H1 (cell line): ENCODE data around the gene LMX1B. TPM values are rescaled to one million over a fixed set of nuclear protein-coding genes. Genes with fewer than 3 reads are reported as not detected.

ENCODE experiments used
- CTCF ChIA-PET: fragments of 300-600 bp; sonication (Branson Sonifier 250); formaldehyde crosslinking; loops from one replicate; lab custom pipeline; 2021; ENCODE audit not compliant: partially characterized antibody; lab: Charles Lee
- POLR2A ChIA-PET: fragments of 300-600 bp; sonication (Branson Sonifier 250); formaldehyde crosslinking; loops from one replicate; lab custom pipeline; 2021; ENCODE audit warnings: inconsistent platforms; ENCODE audit not compliant: partially characterized antibody; lab: Charles Lee
- DNase-seq, 2 experiments: peaks; one replicate each; pipeline versions ENCODE4 v3.0.0 to v3.0.0-alpha.2; 2010 to 2022; ENCODE audit warnings: low spot score in 2 of 2, low read depth in 1 of 2, mixed read lengths in 1 of 2
- FAIRE-seq: peaks from 2 replicates; lab custom pipeline; 2011; peaks lifted over from hg19 to GRCh38; lab: Jason Lieb, UNC
- H2AFZ ChIP-seq: 2 replicates; pipeline ENCODE4 v1.8.1; 2012; ENCODE audit warnings: low read length, inconsistent platforms
- H2AK5ac ChIP-seq: 2 replicates; pipeline ENCODE4 v1.6.1; 2013; ENCODE audit warnings: low read depth, low read length
- H2BK120ac ChIP-seq: replicated peaks from 2 replicates; pipeline ENCODE3; 2013; ENCODE audit warnings: low read depth, low read length, inconsistent platforms
- H2BK12ac ChIP-seq: 2 replicates; pipeline ENCODE4 v1.6.1; 2013; ENCODE audit warnings: low read depth, low read length
- H2BK15ac ChIP-seq: 2 replicates; pipeline ENCODE4 v1.6.1; 2013; ENCODE audit warnings: low read length
- H2BK20ac ChIP-seq: 2 replicates; pipeline ENCODE4 v1.6.1; 2013; ENCODE audit warnings: low read length
- H2BK5ac ChIP-seq: 2 replicates; pipeline ENCODE4 v1.6.1; 2013; ENCODE audit warnings: low read depth, low read length
- H3K14ac ChIP-seq: 2 replicates; pipeline ENCODE4 v1.6.1; 2013; ENCODE audit warnings: inconsistent platforms; ENCODE audit not compliant: insufficient read length
- H3K18ac ChIP-seq: 2 replicates; pipeline ENCODE4 v1.6.1; 2013; ENCODE audit warnings: low read length; ENCODE audit errors: extremely low read depth
- H3K23ac ChIP-seq: 2 replicates; pipeline ENCODE4 v1.6.1; 2013; ENCODE audit warnings: inconsistent platforms; ENCODE audit not compliant: insufficient read length
- H3K23me2 ChIP-seq: 2 replicates; pipeline ENCODE4 v1.6.1; 2013; ENCODE audit warnings: low read depth, low read length
- H3K27ac ChIP-seq: 2 replicates; pipeline ENCODE4 v1.6.1; 2011; ENCODE audit warnings: low read depth, low read length, inconsistent platforms
- H3K27me3 ChIP-seq, 4 experiments: replicated peaks in 1 of 4; 1 replicate in 1 of 4; 2 replicates in 3 of 4; pipeline versions ENCODE4 v1.6.1 to v1.8.1; 2011 to 2013; ENCODE audit warnings: low read length in 3 of 4, mild to moderate bottlenecking in 3 of 4, inconsistent platforms in 2 of 4, mixed read lengths in 2 of 4, moderate library complexity in 1 of 4; ENCODE audit not compliant: control insufficient read depth in 3 of 4, insufficient read depth in 3 of 4; ENCODE audit errors: extremely low read depth in 1 of 4
- H3K36me3 ChIP-seq, 4 experiments: 2 replicates each; pipeline versions ENCODE4 v1.6.1 to v1.8.1; 2011 to 2013; ENCODE audit warnings: mild to moderate bottlenecking in 4 of 4, low read length in 3 of 4, moderate library complexity in 2 of 4, control low read depth in 1 of 4, inconsistent platforms in 1 of 4; ENCODE audit not compliant: insufficient read depth in 4 of 4, control insufficient read depth in 2 of 4
- H3K4ac ChIP-seq: replicated peaks from 2 replicates; pipeline ENCODE3; 2013; ENCODE audit warnings: low read length, low read depth, mixed read lengths, inconsistent platforms; ENCODE audit not compliant: insufficient read length
- H3K4me1 ChIP-seq, 4 experiments: replicated peaks in 1 of 4; 1 replicate in 1 of 4; 2 replicates in 3 of 4; pipeline versions ENCODE4 v1.6.1 to v1.8.1; 2011 to 2013; ENCODE audit warnings: low read length in 3 of 4, inconsistent platforms in 2 of 4, mixed read lengths in 1 of 4; ENCODE audit not compliant: insufficient read depth in 4 of 4, control insufficient read depth in 3 of 4
- H3K4me2 ChIP-seq, 2 experiments: 2 replicates each; pipeline versions ENCODE4 v1.6.1 to v1.8.1; 2011 to 2013; ENCODE audit warnings: low read depth in 2 of 2, low read length in 2 of 2, control low read depth in 1 of 2, inconsistent platforms in 1 of 2, mild to moderate bottlenecking in 1 of 2; ENCODE audit not compliant: insufficient read depth in 1 of 2
- H3K4me3 ChIP-seq, 4 experiments: fragments of 200-600, 300-600 bp in 1 of 4; sonication (generic), shearing (Covaris generic), sonication (Bioruptor Twin) in 1 of 4; 2 replicates each; pipeline versions ENCODE4 v1.5.1 to v1.8.1; 2011 to 2016; ENCODE audit warnings: low read length in 4 of 4, low read depth in 3 of 4, control low read depth in 2 of 4, inconsistent platforms in 2 of 4, mild to moderate bottlenecking in 2 of 4, mixed read lengths in 1 of 4, moderate library complexity in 1 of 4; ENCODE audit not compliant: insufficient read depth in 2 of 4; ENCODE audit errors: extremely low read depth in 1 of 4
- H3K56ac ChIP-seq: replicated peaks from 2 replicates; pipeline ENCODE3; 2013; ENCODE audit warnings: low read depth, mild to moderate bottlenecking, mixed read lengths, low read length, inconsistent platforms; ENCODE audit not compliant: insufficient read length
- H3K79me1 ChIP-seq: 2 replicates; pipeline ENCODE4 v1.6.1; 2013; ENCODE audit warnings: low read depth, low read length, control low read depth
- H3K79me2 ChIP-seq, 2 experiments: 2 replicates each; pipeline versions ENCODE4 v1.6.1 to v1.8.1; 2012 to 2013; ENCODE audit warnings: low read length in 2 of 2, mild to moderate bottlenecking in 2 of 2, inconsistent platforms in 1 of 2; ENCODE audit not compliant: insufficient read depth in 2 of 2, control insufficient read depth in 1 of 2
- H3K9ac ChIP-seq, 4 experiments: replicated peaks in 1 of 4; 1 replicate in 1 of 4; 2 replicates in 3 of 4; pipeline versions ENCODE4 v1.6.1 to v1.8.1; 2011 to 2013; ENCODE audit warnings: low read depth in 3 of 4, low read length in 3 of 4, control low read depth in 2 of 4, mild to moderate bottlenecking in 2 of 4, moderate library complexity in 2 of 4, inconsistent platforms in 1 of 4; ENCODE audit errors: extremely low read depth in 1 of 4
- H3K9me3 ChIP-seq, 2 experiments: 2 replicates each; pipeline versions ENCODE4 v1.6.1 to v1.8.1; 2012 to 2013; ENCODE audit warnings: mild to moderate bottlenecking in 2 of 2, moderate library complexity in 2 of 2, control low read depth in 1 of 2, inconsistent platforms in 1 of 2, low read depth in 1 of 2, low read length in 1 of 2, mixed read lengths in 1 of 2; ENCODE audit not compliant: insufficient read depth in 2 of 2
- H4K20me1 ChIP-seq, 2 experiments: replicated peaks in 1 of 2; 2 replicates each; pipeline versions ENCODE3 to v1.8.1; 2011 to 2013; ENCODE audit warnings: inconsistent platforms in 2 of 2, low read length in 2 of 2, mild to moderate bottlenecking in 1 of 2; ENCODE audit not compliant: insufficient read depth in 2 of 2, control insufficient read depth in 1 of 2
- H4K5ac ChIP-seq: 2 replicates; pipeline ENCODE4 v1.6.1; 2013; ENCODE audit warnings: low read length, low read depth, mixed read lengths, inconsistent platforms; ENCODE audit not compliant: insufficient read length
- H4K8ac ChIP-seq: 2 replicates; pipeline ENCODE4 v1.8.0; 2013; ENCODE audit warnings: mild to moderate bottlenecking, moderate library complexity, low read length, inconsistent platforms; ENCODE audit not compliant: insufficient read depth; ENCODE audit errors: extremely low read depth
- H4K91ac ChIP-seq: replicated peaks from 2 replicates; pipeline ENCODE3; 2013; ENCODE audit warnings: low read length, mixed read lengths, inconsistent platforms; ENCODE audit not compliant: insufficient read length
- ASH2L ChIP-seq: fragments of 200-600, 300-600 bp; sonication (generic); IDR thresholded peaks from one replicate; pipeline ENCODE4 v1.7.1; 2017; ENCODE audit warnings: low read length
- BCL11A ChIP-seq, 2 experiments: IDR thresholded peaks; one replicate each; pipeline ENCODE4 v1.6.1; 2011; ENCODE audit warnings: low read depth in 2 of 2, low read length in 2 of 2, mild to moderate bottlenecking in 2 of 2
- CHD1 ChIP-seq: IDR thresholded peaks from 2 replicates; pipeline ENCODE4 v1.6.1; 2012; ENCODE audit warnings: low read depth, low read length, improper control_type of control experiment
- CHD2 ChIP-seq: IDR thresholded peaks from 2 replicates; pipeline ENCODE4 v1.6.1; 2012; ENCODE audit warnings: low read length, improper control_type of control experiment
- EZH2 ChIP-seq: fragments of 200-600 bp; sonication (generic); IDR thresholded peaks from 2 replicates; pipeline ENCODE4 v1.7.1; 2012; ENCODE audit warnings: low read depth, mild to moderate bottlenecking, moderate library complexity, low read length, inconsistent platforms; ENCODE audit not compliant: severe bottlenecking
- FOSL1 ChIP-seq: IDR thresholded peaks from 2 replicates; pipeline ENCODE4 v1.6.1; 2011; ENCODE audit warnings: mild to moderate bottlenecking, low read depth, low read length, moderate library complexity; ENCODE audit not compliant: insufficient read depth
- GABPA ChIP-seq: IDR thresholded peaks from 2 replicates; pipeline ENCODE4 v1.6.1; 2011; ENCODE audit warnings: mild to moderate bottlenecking, low read length, moderate library complexity, borderline replicate concordance; ENCODE audit not compliant: insufficient read depth
- KDM5A ChIP-seq: fragments of 200-600 bp; IDR thresholded peaks from 2 replicates; pipeline ENCODE4 v1.7.1; 2012; ENCODE audit warnings: mild to moderate bottlenecking, low read length, inconsistent platforms, mixed read lengths
- MAX ChIP-seq: IDR thresholded peaks from 2 replicates; pipeline ENCODE4 v1.6.1; 2012; ENCODE audit warnings: inconsistent platforms
- NRF1 ChIP-seq: IDR thresholded peaks from 2 replicates; pipeline ENCODE4 v1.6.1; 2011; ENCODE audit warnings: mild to moderate bottlenecking, low read depth, low read length, improper control_type of control experiment
- TAF7 ChIP-seq: optimal IDR thresholded peaks from 2 replicates; pipeline ENCODE3; 2011; ENCODE audit warnings: low read depth, mild to moderate bottlenecking, inconsistent platforms, low read length, moderate library complexity, borderline replicate concordance
- TCF12 ChIP-seq: IDR thresholded peaks from 2 replicates; pipeline ENCODE4 v1.6.1; 2011; ENCODE audit warnings: low read depth, mild to moderate bottlenecking, low read length
- WGBS, 2 experiments: shearing (Covaris generic) in 1 of 2; methylation state at CpG; one replicate each; pipeline versions ENCODE4 v1.1.6 to v1.1.7; 2013 to 2015; ENCODE audit warnings: low lambda C conversion rate in 2 of 2, mixed read lengths in 2 of 2, inconsistent platforms in 1 of 2, low coverage in 1 of 2, missing lambda C conversion rate in 1 of 2; ENCODE audit not compliant: insufficient replicate concordance in 2 of 2, insufficient coverage in 1 of 2, insufficient read length in 1 of 2; ENCODE audit errors: extremely low coverage in 1 of 2, missing lambda C conversion rate in 1 of 2; 5-methylcytosine and 5-hydroxymethylcytosine counted together
- polyA plus RNA-seq, 7 experiments: library from polyadenylated mRNA; depleted of rRNA in 3 of 7; stranded (reverse) in 5 of 7; unstranded in 2 of 7; fragments of >200 nt in 5 of 7; fragments of 200-250 nt in 2 of 7; gene quantifications; 1 replicate in 5 of 7; 2 replicates in 1 of 7; 4 replicates in 1 of 7; pipeline versions ENCODE4 v1.2.1 to v1.2.3, GENCODE V29; 2011 to 2013; ENCODE audit warnings: missing spikeins in 2 of 7, mixed read lengths in 2 of 7
- total RNA-seq: library from RNA; stranded (reverse); fragmentation: NEBNext Ultra II Directional; extraction: Animal tissue kit (Norgen Biotek cat#: 25700); gene quantifications from 2 replicates; pipeline ENCODE4 v1.2.1, GENCODE V29; 2021

The LMX1B gene
- total and polyA plus RNA-seq, 2 of the 8 experiments (the other 6 are each of a cell fraction or from before 2014, with no cell fraction given), result 0.09 to 0.37 TPM

GRCh38 chr9:126615791-126616447, 2.2 kb downstream of the LMX1B start:
- peaks cover 20 to 65% (median 39%) of the 10 kb centered on the region in 4 experiments for H3K4me1 ChIP-seq
- no peak for FAIRE-seq
- CTCF ChIA-PET, result interaction anchor here (0.7 to 2.6 kb wide), 16 partner anchors 8 to 166 kb away, joined by 3 to 26 read pairs (median 6); no protein-coding TSS in a partner anchor
- TF ChIP-seq CHD1 (no peak), FOSL1 (no peak), GABPA (no peak), BCL11A (IDR thresholded peaks at IDR 0.05; ENCODE audit: low read depth in 2 of 2, low read length in 2 of 2) (no peak), NRF1 (no peak), MAX (0 out of 2 replicates have a peak, but pooled peaks have one; percentile 22), TAF7 (no peak), TCF12 (no peak), KDM5A (no peak), ASH2L (no peak), EZH2 (peak; percentile 2), CHD2 (no peak)

More at GRCh38 chr9:126615791-126616447, 2.2 kb downstream of the LMX1B start:
- H4K5ac ChIP-seq, result no peak overlapping the region
- H3K56ac ChIP-seq, result no peak overlapping the region
- H3K79me2 ChIP-seq, result no peaks in the 10 kb centered on the region
- peaks cover 0 to 10% (median 0%) of the 10 kb centered on the region in 4 experiments; a peak in 1 of 8 replicates for H3K36me3 ChIP-seq
- DNase-seq, result peak in 1 of 2 experiments; percentile 66
- H3K4ac ChIP-seq, result no peak overlapping the region
- H2BK5ac ChIP-seq, result no peak overlapping the region
- no peak overlapping the region for H2BK15ac ChIP-seq
- H3K9me3 ChIP-seq, result no peaks in the 10 kb centered on the region
- no peak overlapping the region for H4K91ac ChIP-seq
- H3K23me2 ChIP-seq, result peaks cover 9% of the 10 kb centered on the region; the same call in 1 of the 2 replicates
- H2BK120ac ChIP-seq, result no peak overlapping the region
- H3K4me2 ChIP-seq, result peak overlapping the region; percentile 68 to 80
- peaks cover 91 to 96% (median 95%) of the 10 kb centered on the region in 4 experiments for H3K27me3 ChIP-seq
- no peak overlapping the region for H3K23ac ChIP-seq
- WGBS, 2 experiments, result 7% methylated on average over 14 of the region's 14 CpGs; no CpG with 5 or more reads in 1 of the 2 experiments
- H2BK12ac ChIP-seq, result peak overlapping the region; percentile 22; the same call in 1 of the 2 replicates
- H2BK20ac ChIP-seq, result peak overlapping the region; percentile 34; the same call in 1 of the 2 replicates
- no peak overlapping the region for H3K9ac ChIP-seq
- H3K14ac ChIP-seq, result no peak overlapping the region
- H4K20me1 ChIP-seq, result peaks cover 8 to 26% of the 10 kb centered on the region in 2 experiments
- H2AFZ ChIP-seq, result no peak overlapping the region
- H2AK5ac ChIP-seq, result 0 out of 2 replicates have a peak overlapping the region, but pooled peaks have one; percentile 7
- POLR2A ChIA-PET, result interaction anchor here (1.1 to 1.8 kb wide), 6 partner anchors 8 to 57 kb away, joined by 3 to 8 read pairs (median 4); no protein-coding TSS in a partner anchor
- no peak overlapping the region for H4K8ac ChIP-seq
- peak overlapping the region; percentile 0 to 53 (median 20); a peak in 6 of 8 replicates for H3K4me3 ChIP-seq
- no peak overlapping the region for H3K27ac ChIP-seq
- H3K79me1 ChIP-seq, result no peaks in the 10 kb centered on the region
- H3K18ac ChIP-seq, result no peak overlapping the region; the same call in 1 of the 2 replicates
